Measurements from ENCODE around the gene EVL.
A peak's percentile ranks its signal among the peaks of the same experiment; 100 is the strongest.

Gene EVL

GRCh38 chr14:100065111-100065871 lies at the start of gene EVL:
Gene EVL, plus strand, starts transcription at chr14:100065422. Its CDS starts 79 bp downstream, at chr14:100065501.
- H3K27ac ChIP-seq = peak within 1 kb of the TSS; percentile 24; the same call in 1 of the 2 replicates

DNA sequence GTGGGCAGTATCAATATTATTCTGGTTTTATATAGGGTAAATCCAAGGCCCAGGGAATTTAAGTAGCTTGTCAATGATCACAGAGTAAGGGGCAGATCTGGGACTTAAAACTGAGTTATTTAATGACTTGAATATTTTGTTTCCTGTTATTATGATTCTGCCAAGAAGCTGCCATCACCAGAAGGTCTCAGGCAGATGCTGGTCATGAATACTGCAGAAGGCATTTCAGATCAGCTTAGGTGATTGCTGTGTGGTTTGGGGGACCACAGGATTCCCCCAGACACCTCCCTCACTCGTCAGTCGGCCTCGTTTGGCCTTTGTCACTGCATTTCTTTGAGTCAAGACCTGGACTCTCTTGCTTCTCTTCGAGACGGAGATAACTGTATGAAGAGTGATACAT lies 47.7 kb upstream of the EVL start:
- H3K27ac ChIP-seq = no peak overlapping the region

More at GRCh38 chr14:100065111-100065871, at the start of gene EVL:
- TF ChIP-seq, protein P1, sequence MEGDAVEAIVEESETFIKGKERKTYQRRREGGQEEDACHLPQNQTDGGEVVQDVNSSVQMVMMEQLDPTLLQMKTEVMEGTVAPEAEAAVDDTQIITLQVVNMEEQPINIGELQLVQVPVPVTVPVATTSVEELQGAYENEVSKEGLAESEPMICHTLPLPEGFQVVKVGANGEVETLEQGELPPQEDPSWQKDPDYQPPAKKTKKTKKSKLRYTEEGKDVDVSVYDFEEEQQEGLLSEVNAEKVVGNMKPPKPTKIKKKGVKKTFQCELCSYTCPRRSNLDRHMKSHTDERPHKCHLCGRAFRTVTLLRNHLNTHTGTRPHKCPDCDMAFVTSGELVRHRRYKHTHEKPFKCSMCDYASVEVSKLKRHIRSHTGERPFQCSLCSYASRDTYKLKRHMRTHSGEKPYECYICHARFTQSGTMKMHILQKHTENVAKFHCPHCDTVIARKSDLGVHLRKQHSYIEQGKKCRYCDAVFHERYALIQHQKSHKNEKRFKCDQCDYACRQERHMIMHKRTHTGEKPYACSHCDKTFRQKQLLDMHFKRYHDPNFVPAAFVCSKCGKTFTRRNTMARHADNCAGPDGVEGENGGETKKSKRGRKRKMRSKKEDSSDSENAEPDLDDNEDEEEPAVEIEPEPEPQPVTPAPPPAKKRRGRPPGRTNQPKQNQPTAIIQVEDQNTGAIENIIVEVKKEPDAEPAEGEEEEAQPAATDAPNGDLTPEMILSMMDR (conservative IDR thresholded peaks at IDR 0.05) = no peak

GRCh38 chr14:100018054-100018453 lies 47.2 kb upstream of the EVL start:
- no peak overlapping the region for H3K27ac ChIP-seq
- TF ChIP-seq, protein P1 (conservative IDR thresholded peaks at IDR 0.05) = no peak

More for the DNA sequence above, 47.7 kb upstream of the EVL start:
- TF ChIP-seq, protein P1 (conservative IDR thresholded peaks at IDR 0.05) = no peak

DNA sequence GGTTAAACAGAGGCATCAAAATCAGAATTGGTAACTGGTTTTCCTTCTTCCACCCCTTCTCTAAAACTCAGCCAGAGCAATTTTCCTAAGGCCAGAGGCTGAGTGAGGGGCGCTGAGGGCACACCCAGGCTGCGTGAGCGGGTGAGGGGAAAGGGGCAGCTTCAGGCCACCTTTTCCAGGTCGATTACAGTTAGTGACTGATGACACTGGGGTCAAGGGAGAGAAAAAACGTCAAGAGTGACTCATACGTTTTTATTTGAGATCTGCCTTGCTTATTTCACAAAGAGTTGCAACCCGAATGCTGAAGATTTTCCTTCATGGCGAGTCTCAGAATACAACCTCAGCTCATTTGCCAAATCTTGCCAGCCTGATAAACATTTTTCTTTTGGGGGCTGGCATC lies 46.7 kb upstream of the EVL start:
- TF ChIP-seq, protein P1 (conservative IDR thresholded peaks at IDR 0.05) = no peak
- H3K27ac ChIP-seq = no peak overlapping the region

DNA sequence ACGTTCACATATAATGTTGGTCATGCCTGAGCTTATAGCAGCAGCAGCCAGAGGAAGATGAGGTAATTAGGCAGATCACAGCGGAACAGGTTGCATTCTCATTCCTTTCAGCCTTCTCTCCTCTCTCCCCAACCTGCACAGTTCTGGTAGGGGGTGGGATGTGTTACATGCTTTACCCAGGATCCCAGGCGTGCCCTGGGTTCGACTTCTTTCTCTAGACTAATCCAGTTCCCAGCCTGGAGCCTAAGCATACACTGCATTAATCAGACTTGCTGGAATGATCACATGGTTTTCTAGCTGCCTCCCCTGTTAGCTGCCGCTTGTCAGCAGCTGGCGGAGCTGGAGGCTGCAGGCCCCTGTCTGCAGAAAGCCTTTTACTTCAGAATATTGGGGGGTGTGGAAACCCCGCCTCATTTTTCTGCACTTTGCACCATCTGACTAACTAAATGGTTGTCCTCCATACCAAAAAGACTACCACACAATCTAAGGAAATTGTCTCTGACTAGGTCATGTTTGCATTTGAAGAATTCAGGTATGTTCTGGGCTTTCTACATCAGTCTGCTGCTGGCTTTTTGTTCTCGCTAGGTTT lies 46.0 kb upstream of the EVL start:
- no peak overlapping the region for H3K27ac ChIP-seq
- TF ChIP-seq, protein P1 (conservative IDR thresholded peaks at IDR 0.05) = no peak

GRCh38 chr14:100020629-100021028 lies 44.6 kb upstream of the EVL start:
- TF ChIP-seq, protein P1 (conservative IDR thresholded peaks at IDR 0.05) = no peak
- no peak overlapping the region for H3K27ac ChIP-seq

DNA sequence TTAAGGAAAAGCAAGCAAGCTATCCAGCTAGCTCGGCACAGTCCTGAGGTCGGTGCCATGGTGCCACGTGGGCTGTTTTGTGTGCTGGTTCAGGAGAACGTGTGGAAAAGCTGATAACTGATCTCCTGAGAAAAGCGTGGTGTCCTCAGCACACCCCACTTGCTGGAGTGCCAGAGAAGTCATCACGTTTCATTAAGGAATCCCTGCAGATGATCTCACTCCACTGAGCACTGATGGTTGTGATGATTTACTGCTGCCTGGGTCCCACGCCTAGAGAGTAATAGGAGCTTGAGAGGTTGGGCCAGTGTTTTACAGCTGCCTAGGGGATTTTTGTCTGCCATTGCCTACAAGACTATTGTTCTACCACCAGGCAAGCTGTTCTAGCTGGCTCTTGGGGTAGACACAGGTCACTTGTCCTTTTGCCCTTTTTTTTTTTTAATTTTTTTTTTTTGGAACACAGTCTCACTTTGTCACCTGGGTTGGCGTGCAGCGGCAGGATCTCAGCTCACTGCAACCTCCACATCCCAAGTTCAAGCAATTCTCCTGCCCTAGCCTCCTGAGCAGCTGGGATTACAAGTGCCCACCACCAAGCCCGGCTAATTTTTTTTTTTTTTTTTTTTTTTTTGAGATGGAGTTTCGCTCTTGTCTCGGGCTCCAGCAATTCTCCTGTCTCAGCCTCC lies 42.3 kb upstream of the EVL start:
- TF ChIP-seq, protein P1 (conservative IDR thresholded peaks at IDR 0.05) = no peak

More for the DNA sequence above, 42.3 kb upstream of the EVL start:
- H3K27ac ChIP-seq = no peak overlapping the region

Measured in VCaP (cell line).